ENCODE results near the gene KIAA0040.
A peak's percentile ranks its signal among the peaks of the same experiment; 100 is the strongest.

KIAA0040 gene

DNA sequence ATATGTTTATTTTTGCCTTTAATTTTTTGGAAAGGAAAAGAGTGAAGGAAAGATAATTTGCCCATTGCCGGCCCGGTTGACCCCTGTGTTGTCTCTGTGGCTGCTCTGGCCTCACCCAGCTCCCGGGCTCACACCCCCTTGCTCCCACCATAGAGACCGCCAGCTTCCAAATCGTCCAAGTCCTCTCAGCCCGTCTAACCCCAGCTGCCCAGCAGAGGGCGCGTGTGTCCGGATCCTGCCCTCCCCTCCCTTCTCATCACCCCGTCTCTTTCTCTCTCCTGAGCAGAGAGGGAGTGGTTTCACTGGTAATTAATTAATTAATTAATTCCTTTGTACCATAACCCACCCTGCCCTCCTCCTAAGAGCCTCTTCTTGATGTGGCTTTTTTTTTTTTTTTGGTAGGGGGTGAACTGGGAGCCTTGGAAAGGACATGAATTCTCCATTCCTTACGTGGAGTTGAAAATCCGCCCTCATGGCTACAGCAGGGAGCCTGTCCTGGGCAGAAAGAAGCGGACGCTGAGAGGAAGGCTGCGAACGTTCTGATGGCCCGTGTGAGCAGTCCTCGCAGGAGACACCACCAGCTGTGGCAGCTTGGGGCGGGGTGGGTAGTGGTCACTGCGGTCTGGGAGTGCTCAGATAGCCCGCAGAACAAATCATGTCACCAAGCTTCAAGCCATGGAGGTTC, 45.9 kb downstream of the KIAA0040 start:
- H3K4me3 ChIP-seq (ENCODE audit: low read depth, low read length) = no peak overlapping the region
- DNase-seq (ENCODE audit: low read depth) = peak; percentile 64
- TF ChIP-seq CTCF (conservative IDR thresholded peaks at IDR 0.05; ENCODE audit: low read depth, low read length) = peak; percentile 91

DNA sequence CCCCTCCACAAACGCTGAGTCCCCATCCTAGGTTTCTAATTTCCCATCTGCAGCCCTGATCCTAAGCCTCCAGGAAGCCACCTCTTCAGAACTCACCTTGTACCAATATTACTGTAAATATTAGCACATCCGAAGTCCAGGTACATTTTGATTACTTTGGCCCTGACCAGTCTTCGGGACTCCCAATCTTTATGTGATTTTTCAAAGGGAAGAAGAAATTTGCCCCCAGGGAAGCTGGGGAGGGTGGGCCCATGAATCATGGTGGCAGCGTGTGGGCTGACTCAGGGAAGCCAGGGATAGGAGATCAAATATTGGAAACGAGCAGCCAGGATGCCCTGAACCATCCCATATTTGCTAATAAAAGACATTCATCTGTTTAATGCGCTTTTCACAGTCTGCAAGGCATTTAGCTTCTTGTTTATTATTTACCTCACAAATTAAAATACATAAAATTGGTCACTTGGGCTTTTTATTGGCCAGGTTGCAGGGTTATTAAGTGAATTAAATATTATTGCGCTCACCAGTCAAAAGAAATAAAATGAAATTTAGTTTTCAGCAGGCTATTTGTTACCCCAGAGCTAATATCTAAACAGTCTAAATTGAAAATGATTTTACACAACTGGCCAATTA, 46.6 kb downstream of the KIAA0040 start:
- no peak for DNase-seq (ENCODE audit: low read depth)
- H3K4me3 ChIP-seq (ENCODE audit: low read depth, low read length) = no peak overlapping the region
- no peak for TF ChIP-seq CTCF (conservative IDR thresholded peaks at IDR 0.05; ENCODE audit: low read depth, low read length)

DNA sequence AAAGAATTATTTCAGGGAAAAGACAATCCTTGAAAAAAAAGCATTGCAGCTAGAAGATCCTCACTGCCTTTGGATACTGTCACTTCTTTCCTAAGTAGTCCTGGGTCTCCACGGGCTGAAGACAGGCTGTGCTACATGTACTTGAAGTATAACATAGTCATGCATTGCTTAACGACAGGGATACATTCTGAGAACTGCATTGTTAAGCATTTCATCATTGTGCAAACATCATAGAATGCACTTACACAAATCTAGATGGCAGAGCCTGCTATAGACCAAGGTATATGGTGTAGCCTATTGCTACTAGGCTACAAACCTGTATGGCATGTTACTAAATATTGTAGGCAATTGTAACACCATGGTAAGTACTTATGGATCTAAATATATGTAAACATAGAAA, 54.0 kb downstream of the KIAA0040 start:
- DNase-seq (ENCODE audit: low read depth) = no peak
- no peak overlapping the region for H3K4me3 ChIP-seq (ENCODE audit: low read depth, low read length)
- no peak for TF ChIP-seq CTCF (conservative IDR thresholded peaks at IDR 0.05; ENCODE audit: low read depth, low read length)

- H3K4me3 ChIP-seq (ENCODE audit: low read depth, low read length) = no peak overlapping the region
- no peak for DNase-seq (ENCODE audit: low read depth)
- TF ChIP-seq CTCF (conservative IDR thresholded peaks at IDR 0.05; ENCODE audit: low read depth, low read length) = no peak
These were observed 55.2 kb downstream of the KIAA0040 start for GRCh38 chr1:175137369-175137768.

- no peak overlapping the region for H3K4me3 ChIP-seq (ENCODE audit: low read depth, low read length)
- no peak for TF ChIP-seq CTCF (conservative IDR thresholded peaks at IDR 0.05; ENCODE audit: low read depth, low read length)
- DNase-seq (ENCODE audit: low read depth) = no peak
These were observed 56.3 kb downstream of the KIAA0040 start for GRCh38 chr1:175136246-175136645.

- no peak for TF ChIP-seq CTCF (conservative IDR thresholded peaks at IDR 0.05; ENCODE audit: low read depth, low read length)
- no peak overlapping the region for H3K4me3 ChIP-seq (ENCODE audit: low read depth, low read length)
- DNase-seq (ENCODE audit: low read depth) = no peak
These were observed 58.1 kb downstream of the KIAA0040 start for GRCh38 chr1:175134500-175134899.
